GM13977 (cell line): ENCODE data around the gene SHISAL1.

ENCODE experiments used
- DNase-seq: peaks from one replicate; pipeline ENCODE4 v3.0.0; 2012; ENCODE audit warnings: low spot score
- in situ Hi-C: fragments of 300-500 bp; cut with MboI; formaldehyde crosslinking; loops from one replicate; pipeline ENCODE4 v1.12.0; 2022; ENCODE audit warnings: low sequenced_read_pairs, low pct_unique_long_range_greater_than_20kb, mixed read lengths, inconsistent platforms; ENCODE audit not compliant: unreplicated experiment
- TF ChIP-seq, protein P1 (sequence below): IDR thresholded peaks from 2 replicates; pipeline ENCODE4 v1.5.1; 2012; ENCODE audit warnings: mild to moderate bottlenecking, control low read depth; ENCODE audit not compliant: insufficient read depth; ENCODE audit errors: extremely low read depth, missing control alignments

The SHISAL1 gene

DNA sequence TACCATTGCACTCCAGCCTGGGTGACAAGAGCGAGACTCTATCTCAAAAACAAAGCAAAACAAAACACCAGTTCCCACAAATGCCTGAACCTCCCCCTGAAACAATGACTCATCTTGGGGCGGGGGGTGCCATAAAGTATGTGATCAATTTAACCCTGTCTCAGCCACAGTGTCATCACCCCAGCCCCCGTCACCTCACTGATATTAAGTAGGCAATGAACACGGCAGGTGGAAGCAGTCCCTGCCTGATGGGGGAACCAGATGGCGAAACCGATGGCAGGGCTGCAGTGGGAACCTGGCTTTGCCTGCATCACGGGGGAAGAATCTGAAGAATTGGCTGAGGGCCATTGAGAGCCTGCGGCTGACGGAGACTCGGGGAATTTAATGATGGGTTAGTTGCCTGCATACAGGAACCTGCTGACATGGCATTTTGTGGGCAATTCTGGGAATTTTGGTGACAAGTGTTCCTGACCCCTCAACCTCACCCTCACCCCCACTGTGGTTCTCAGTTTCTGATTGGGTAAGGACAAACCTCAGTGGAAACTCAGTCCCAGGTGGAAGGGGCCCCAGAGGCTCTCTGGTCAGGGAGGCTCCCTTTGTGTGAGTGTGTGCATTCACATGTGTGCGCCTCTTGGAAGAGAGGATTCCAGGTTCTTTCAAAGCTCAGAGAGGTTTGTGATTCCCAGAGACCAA is 39.1 kb upstream of the SHISAL1 start:
- TF ChIP-seq, protein P1, sequence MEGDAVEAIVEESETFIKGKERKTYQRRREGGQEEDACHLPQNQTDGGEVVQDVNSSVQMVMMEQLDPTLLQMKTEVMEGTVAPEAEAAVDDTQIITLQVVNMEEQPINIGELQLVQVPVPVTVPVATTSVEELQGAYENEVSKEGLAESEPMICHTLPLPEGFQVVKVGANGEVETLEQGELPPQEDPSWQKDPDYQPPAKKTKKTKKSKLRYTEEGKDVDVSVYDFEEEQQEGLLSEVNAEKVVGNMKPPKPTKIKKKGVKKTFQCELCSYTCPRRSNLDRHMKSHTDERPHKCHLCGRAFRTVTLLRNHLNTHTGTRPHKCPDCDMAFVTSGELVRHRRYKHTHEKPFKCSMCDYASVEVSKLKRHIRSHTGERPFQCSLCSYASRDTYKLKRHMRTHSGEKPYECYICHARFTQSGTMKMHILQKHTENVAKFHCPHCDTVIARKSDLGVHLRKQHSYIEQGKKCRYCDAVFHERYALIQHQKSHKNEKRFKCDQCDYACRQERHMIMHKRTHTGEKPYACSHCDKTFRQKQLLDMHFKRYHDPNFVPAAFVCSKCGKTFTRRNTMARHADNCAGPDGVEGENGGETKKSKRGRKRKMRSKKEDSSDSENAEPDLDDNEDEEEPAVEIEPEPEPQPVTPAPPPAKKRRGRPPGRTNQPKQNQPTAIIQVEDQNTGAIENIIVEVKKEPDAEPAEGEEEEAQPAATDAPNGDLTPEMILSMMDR, result no peak
- DNase-seq, result no peak
- in situ Hi-C loops, result no loop called here

DNA sequence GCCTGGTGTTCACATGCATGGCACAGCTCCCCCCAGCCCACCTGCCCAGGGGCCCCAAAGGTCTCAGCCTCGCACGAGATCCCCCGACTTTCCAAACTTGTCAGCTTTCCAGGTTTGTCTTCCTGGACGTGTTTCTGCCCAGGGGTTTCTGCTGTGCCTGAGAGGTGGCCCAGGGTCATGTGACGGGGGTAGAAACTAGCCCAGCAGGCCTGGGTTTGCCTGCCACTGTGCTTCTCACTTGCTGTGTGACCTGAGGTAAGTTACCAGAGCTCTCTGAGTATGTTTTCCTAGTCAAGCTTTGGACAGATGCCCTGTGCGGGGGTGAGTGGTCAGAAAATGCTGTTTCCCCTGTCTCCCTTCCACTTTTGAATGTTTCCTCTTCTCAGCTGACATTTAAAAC is 38.3 kb upstream of the SHISAL1 start:
- in situ Hi-C loops, result no loop called here
- TF ChIP-seq, protein P1, result no peak
- no peak for DNase-seq

DNA sequence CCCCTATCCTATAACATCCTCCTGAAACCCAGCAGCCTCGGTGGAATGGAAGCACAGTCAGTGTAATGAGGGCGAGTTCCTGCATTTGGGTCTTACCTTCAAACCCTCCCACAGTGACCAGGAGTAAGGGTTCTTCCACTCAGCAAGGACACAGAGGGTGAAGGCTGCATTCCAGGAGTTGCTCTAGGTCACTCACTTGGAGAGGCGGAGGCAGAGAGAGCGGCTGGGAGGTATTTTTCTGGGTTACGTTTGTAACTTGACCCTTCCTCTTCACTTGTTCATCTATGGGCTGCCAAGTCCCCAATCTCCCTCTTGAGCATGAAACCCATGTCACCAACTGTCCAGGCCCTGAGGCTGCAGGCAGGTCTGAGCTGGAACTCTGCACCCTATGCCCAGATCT is 36.8 kb upstream of the SHISAL1 start:
- TF ChIP-seq, protein P1, result no peak
- in situ Hi-C loops, result no loop called here

DNA sequence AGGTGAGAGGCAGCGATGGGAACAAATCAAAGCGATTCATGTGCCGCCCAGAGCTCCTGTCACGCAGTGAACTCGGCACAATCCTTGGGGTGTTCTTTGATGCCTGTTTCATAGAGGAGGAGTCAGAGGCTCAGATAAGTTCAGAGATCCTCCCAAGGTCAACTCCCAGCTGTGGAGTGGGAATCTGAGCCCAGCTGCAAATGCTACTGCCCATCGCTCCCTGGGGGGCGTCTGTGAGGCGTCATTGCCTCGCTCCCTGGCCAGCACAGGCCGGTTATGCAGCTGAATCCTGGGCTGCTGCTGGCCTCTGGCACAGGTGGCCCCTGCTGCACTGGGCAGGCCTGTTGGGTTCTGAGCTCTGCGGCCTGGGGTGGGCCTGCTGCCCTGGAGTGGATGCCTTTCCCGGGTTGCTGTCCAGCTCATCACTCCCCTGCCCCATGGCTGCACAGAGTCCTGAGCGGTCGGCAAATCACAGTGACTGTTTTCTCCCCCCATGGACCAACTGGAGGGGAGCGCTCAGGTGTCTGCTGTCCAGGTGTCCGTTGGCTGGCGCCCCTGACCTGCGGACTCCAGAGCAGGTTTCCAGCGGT is 36.3 kb upstream of the SHISAL1 start:
- in situ Hi-C loops, result no loop called here
- TF ChIP-seq, protein P1, result no peak
- DNase-seq, result no peak

More for the DNA sequence above, 36.8 kb upstream of the SHISAL1 start:
- no peak for DNase-seq

DNA sequence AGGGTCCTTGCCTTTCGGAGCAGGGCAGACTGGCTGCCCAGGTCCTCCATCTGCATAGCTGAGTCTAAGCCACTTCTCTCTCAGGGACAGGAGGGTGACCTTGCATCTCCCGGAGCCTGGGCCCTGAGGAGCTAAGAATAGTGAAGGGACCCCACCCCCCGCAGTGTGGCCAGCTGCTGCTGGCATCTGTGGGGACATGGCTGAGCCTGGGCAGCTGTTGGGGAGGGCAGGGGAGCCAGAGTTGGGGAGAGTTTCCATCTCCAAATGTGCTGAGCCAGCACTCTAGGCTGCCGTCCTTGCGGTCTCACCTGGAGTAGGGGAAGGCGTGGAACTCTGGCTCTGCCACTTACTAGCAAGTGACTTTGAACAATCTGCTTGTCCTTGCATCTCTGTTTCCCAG is 34.8 kb upstream of the SHISAL1 start:
- TF ChIP-seq, protein P1, result no peak
- in situ Hi-C loops, result no loop called here
- DNase-seq, result no peak

DNA sequence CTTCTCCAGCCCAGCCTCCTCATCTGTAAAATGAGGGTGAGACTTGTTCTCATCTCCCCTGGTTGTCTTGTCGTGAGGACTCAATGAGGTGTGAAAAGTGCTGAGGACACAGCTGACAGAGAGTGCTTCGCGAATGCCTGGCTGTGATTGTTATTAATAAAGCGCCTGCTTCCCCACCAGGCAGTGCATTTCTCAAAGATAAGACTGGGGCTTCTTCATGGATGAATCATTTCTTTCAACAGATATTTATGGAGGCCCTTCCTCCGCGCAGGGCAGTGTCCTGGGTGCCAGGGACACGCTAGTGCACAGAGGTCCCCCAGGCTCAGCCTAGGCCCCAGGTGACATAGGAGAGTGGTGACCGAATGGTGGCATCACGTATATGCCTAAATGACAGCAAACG is 34.3 kb upstream of the SHISAL1 start:
- in situ Hi-C loops, result no loop called here
- no peak for DNase-seq
- TF ChIP-seq, protein P1, result no peak

DNA sequence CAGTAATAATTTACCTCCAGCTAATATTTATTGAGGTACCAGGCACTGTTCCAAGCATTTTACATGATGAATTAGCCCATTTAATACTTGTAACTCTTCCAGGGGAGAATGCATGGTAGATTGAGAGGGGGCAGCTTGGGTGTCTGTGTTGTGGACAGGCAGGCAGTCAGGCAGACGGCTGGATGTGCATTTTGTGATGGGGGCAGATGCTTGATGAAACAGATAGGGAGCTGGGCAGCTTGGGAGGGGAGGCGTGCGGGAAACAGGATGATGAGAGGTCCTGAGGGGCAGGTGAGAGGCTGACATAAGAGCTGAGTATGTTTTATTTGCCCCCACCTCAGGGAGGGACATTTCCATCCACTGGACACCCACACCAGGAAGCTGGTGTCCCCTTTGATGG is 33.1 kb upstream of the SHISAL1 start:
- TF ChIP-seq, protein P1, result no peak
- in situ Hi-C loops, result no loop called here
- DNase-seq, result no peak
